Neural cell (in vitro differentiated cells): ENCODE results near the gene SLC39A10. TPM values are rescaled to one million over a fixed set of nuclear protein-coding genes. Genes with fewer than 3 reads are reported as not detected.
"Not testable (repeated sequence)": the region's sequence is repeated elsewhere in the genome, so short reads cannot be mapped to it uniquely, and the experiment has no call there.

ENCODE experiments used
- H2AFZ ChIP-seq: fragments of 200-600, 300-800 bp; sonication (generic), shearing (Covaris generic); 2 replicates; pipeline ENCODE4 v1.6.0; 2014; ENCODE audit warnings: low read depth, mild to moderate bottlenecking, antibody characterized with exemption, low read length, moderate library complexity
- H3F3A ChIP-seq: fragments of 200-600 bp; shearing (Covaris generic); 2 replicates; pipeline ENCODE4 v1.6.1; 2016; ENCODE audit warnings: mild to moderate bottlenecking, moderate library complexity, mixed read lengths, antibody characterized with exemption, low read length; ENCODE audit not compliant: insufficient read depth, poor library complexity, severe bottlenecking
- H3K27ac ChIP-seq: fragments of 200-600, 300-800 bp; sonication (generic), shearing (Covaris generic); 2 replicates; pipeline ENCODE4 v1.5.1; 2014; ENCODE audit warnings: mild to moderate bottlenecking, low read length, moderate library complexity
- H3K27me3 ChIP-seq: fragments of 300-800, 200-600 bp; sonication (generic), shearing (Covaris generic); 2 replicates; pipeline ENCODE4 v1.6.0; 2014; ENCODE audit warnings: mild to moderate bottlenecking, low read depth, low read length, moderate library complexity; ENCODE audit not compliant: insufficient read depth
- H3K36me3 ChIP-seq: fragments of 300-800, 200-600 bp; sonication (generic), shearing (Covaris generic); 2 replicates; pipeline ENCODE4 v1.5.1; 2014; ENCODE audit warnings: mild to moderate bottlenecking, antibody characterized with exemption, low read length, moderate library complexity; ENCODE audit not compliant: insufficient read depth
- H3K4me2 ChIP-seq: fragments of 300-800, 200-600 bp; sonication (generic), shearing (Covaris generic); 2 replicates; pipeline ENCODE4 v1.6.0; 2014; ENCODE audit warnings: mild to moderate bottlenecking, low read length
- H3K4me3 ChIP-seq: fragments of 300-800, 200-600 bp; sonication (generic), shearing (Covaris generic); 2 replicates; pipeline ENCODE4 v1.5.1; 2014; ENCODE audit warnings: mild to moderate bottlenecking, low read length, moderate library complexity
- H3K79me2 ChIP-seq: fragments of 200-600 bp; shearing (Covaris generic); replicated peaks from 2 replicates; pipeline ENCODE4 v1.6.0; 2014; ENCODE audit warnings: mild to moderate bottlenecking, low read length, moderate library complexity; ENCODE audit not compliant: insufficient read depth
- H3K9ac ChIP-seq: fragments of 300-800, 200-600 bp; sonication (generic), shearing (Covaris generic); 2 replicates; pipeline ENCODE4 v1.6.1; 2016; ENCODE audit warnings: mild to moderate bottlenecking, low read length, mixed read lengths
- H3K9me2 ChIP-seq: fragments of 200-600 bp; shearing (Covaris generic); 2 replicates; pipeline ENCODE4 v1.6.1; 2016; ENCODE audit warnings: mild to moderate bottlenecking, low read length, mixed read lengths; ENCODE audit not compliant: insufficient read depth
- H3K9me3 ChIP-seq: fragments of 200-600, 300-800 bp; sonication (generic), shearing (Covaris generic); 2 replicates; pipeline ENCODE4 v1.6.1; 2016; ENCODE audit warnings: mild to moderate bottlenecking, mixed run types, low read length, moderate library complexity, mixed read lengths
- H4K20me1 ChIP-seq: fragments of 200-600 bp; shearing (Covaris generic); 2 replicates; pipeline ENCODE4 v1.6.1; 2016; ENCODE audit warnings: mild to moderate bottlenecking, mixed run types; ENCODE audit not compliant: insufficient read depth
- CTCF ChIP-seq: fragments of 450-650 bp; IDR thresholded peaks from 2 replicates; pipeline ENCODE4 v1.5.1; 2014; ENCODE audit warnings: antibody characterized with exemption, mild to moderate bottlenecking, moderate library complexity; ENCODE audit not compliant: poor library complexity, severe bottlenecking
- EP300 ChIP-seq: fragments of 450-650 bp; conservative IDR thresholded peaks from 2 replicates; pipeline ENCODE4 v1.6.1; 2014; ENCODE audit warnings: antibody characterized with exemption, mild to moderate bottlenecking, moderate library complexity; ENCODE audit not compliant: poor library complexity, severe bottlenecking
- EZH2 ChIP-seq: fragments of 200-600, 300-800 bp; shearing (Covaris generic), sonication (generic); IDR thresholded peaks from 2 replicates; pipeline ENCODE4 v1.6.1; 2014; ENCODE audit warnings: antibody characterized with exemption, low read length, borderline replicate concordance, mild to moderate bottlenecking; ENCODE audit not compliant: insufficient read depth, poor library complexity, severe bottlenecking
- MXI1 ChIP-seq: fragments of 450-650 bp; conservative IDR thresholded peaks from 2 replicates; pipeline ENCODE4 v1.6.1; 2014; ENCODE audit warnings: antibody characterized with exemption, mild to moderate bottlenecking; ENCODE audit not compliant: poor library complexity, severe bottlenecking
- POLR2AphosphoS5 ChIP-seq: IDR thresholded peaks from 2 replicates; pipeline ENCODE4 v1.6.1; 2012
- RAD21 ChIP-seq: fragments of 450-650 bp; conservative IDR thresholded peaks from 2 replicates; pipeline ENCODE4 v1.6.1; 2014; ENCODE audit warnings: antibody characterized with exemption, mild to moderate bottlenecking, moderate library complexity
- SMC3 ChIP-seq: fragments of 450-650 bp; conservative IDR thresholded peaks from 2 replicates; pipeline ENCODE4 v1.6.1; 2014; ENCODE audit warnings: antibody characterized with exemption, mild to moderate bottlenecking, moderate library complexity; ENCODE audit not compliant: poor library complexity
- TAF1 ChIP-seq: IDR thresholded peaks from 2 replicates; pipeline ENCODE4 v1.6.1; 2012; ENCODE audit warnings: low read depth
- polyA plus RNA-seq: library from polyadenylated mRNA; depleted of rRNA; stranded (reverse); fragments of >200 nt; gene quantifications from 2 replicates; pipeline ENCODE4 v1.2.3, GENCODE V29; 2014
- TF ChIP-seq, protein P1 (sequence below): IDR thresholded peaks from 2 replicates; pipeline ENCODE4 v1.6.1; 2012; ENCODE audit warnings: borderline replicate concordance

SLC39A10 gene
- polyA plus RNA-seq, 1 donor from 2014 or later = 71.7 TPM

- Histone ChIP-seq H3K4me3 (no peak overlapping the region), H4K20me1 (no peaks in the 10 kb centered on the region), H3K9me2 (no peaks in the 10 kb centered on the region), H3F3A (no peaks in the 10 kb centered on the region), H3K9me3 (no peaks in the 10 kb centered on the region), H3K4me2 (no peak overlapping the region), H3K27ac (no peak overlapping the region), H2AFZ (no peak overlapping the region), H3K9ac (no peak overlapping the region), H3K79me2 (peaks cover 5% of the 10 kb centered on the region), H3K36me3 (no peaks in the 10 kb centered on the region), H3K27me3 (no peaks in the 10 kb centered on the region)
- TF ChIP-seq SMC3 (no peak), POLR2AphosphoS5 (no peak), TAF1 (no peak), RAD21 (no peak), EP300 (no peak), EZH2 (no peak), CTCF (no peak), MXI1 (no peak)
- TF ChIP-seq, protein P1, sequence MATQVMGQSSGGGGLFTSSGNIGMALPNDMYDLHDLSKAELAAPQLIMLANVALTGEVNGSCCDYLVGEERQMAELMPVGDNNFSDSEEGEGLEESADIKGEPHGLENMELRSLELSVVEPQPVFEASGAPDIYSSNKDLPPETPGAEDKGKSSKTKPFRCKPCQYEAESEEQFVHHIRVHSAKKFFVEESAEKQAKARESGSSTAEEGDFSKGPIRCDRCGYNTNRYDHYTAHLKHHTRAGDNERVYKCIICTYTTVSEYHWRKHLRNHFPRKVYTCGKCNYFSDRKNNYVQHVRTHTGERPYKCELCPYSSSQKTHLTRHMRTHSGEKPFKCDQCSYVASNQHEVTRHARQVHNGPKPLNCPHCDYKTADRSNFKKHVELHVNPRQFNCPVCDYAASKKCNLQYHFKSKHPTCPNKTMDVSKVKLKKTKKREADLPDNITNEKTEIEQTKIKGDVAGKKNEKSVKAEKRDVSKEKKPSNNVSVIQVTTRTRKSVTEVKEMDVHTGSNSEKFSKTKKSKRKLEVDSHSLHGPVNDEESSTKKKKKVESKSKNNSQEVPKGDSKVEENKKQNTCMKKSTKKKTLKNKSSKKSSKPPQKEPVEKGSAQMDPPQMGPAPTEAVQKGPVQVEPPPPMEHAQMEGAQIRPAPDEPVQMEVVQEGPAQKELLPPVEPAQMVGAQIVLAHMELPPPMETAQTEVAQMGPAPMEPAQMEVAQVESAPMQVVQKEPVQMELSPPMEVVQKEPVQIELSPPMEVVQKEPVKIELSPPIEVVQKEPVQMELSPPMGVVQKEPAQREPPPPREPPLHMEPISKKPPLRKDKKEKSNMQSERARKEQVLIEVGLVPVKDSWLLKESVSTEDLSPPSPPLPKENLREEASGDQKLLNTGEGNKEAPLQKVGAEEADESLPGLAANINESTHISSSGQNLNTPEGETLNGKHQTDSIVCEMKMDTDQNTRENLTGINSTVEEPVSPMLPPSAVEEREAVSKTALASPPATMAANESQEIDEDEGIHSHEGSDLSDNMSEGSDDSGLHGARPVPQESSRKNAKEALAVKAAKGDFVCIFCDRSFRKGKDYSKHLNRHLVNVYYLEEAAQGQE = no peak
Measured at GRCh38 chr2:195686564-195686963, 29.5 kb downstream of the SLC39A10 start.

GRCh38 chr2:195687320-195688086 is 30.5 kb downstream of the SLC39A10 start:
- TF ChIP-seq EP300 (no peak), EZH2 (no peak), MXI1 (no peak), SMC3 (no peak), RAD21 (no peak), CTCF (no peak), POLR2AphosphoS5 (no peak), TAF1 (no peak)
- TF ChIP-seq, protein P1 = no peak
- Histone ChIP-seq H3K9me2 (no peaks in the 10 kb centered on the region), H3K4me3 (no peak overlapping the region), H3K9ac (no peak overlapping the region), H3K9me3 (no peaks in the 10 kb centered on the region), H4K20me1 (no peaks in the 10 kb centered on the region), H3K4me2 (no peak overlapping the region), H2AFZ (no peak overlapping the region), H3K27me3 (no peaks in the 10 kb centered on the region), H3K27ac (no peak overlapping the region), H3K36me3 (no peaks in the 10 kb centered on the region), H3F3A (no peaks in the 10 kb centered on the region), H3K79me2 (peaks cover 3% of the 10 kb centered on the region)

GRCh38 chr2:195692531-195692930 is 35.5 kb downstream of the SLC39A10 start:
- not testable (repeated sequence) for H3K27ac ChIP-seq, H3K9me2 ChIP-seq, H3K4me3 ChIP-seq, H3K27me3 ChIP-seq, H3F3A ChIP-seq, H3K4me2 ChIP-seq, H3K9me3 ChIP-seq, H3K36me3 ChIP-seq, H4K20me1 ChIP-seq, H3K79me2 ChIP-seq, H3K9ac ChIP-seq, H2AFZ ChIP-seq
